Mucosa of rectum (tissue), 2 donors: ENCODE measurements around the gene TTLL5.

Source experiments
- H3K27ac ChIP-seq, 2 donors: one replicate each; pipeline ENCODE4 v1.7.0; 2013; ENCODE audit warnings: inconsistent platforms in 2 of 2, low read depth in 2 of 2, low read length in 2 of 2
- H3K27me3 ChIP-seq, 2 donors: one replicate each; pipeline ENCODE4 v1.7.0; 2013; ENCODE audit warnings: low read length in 2 of 2; ENCODE audit not compliant: control insufficient read depth in 2 of 2, insufficient read depth in 2 of 2
- H3K36me3 ChIP-seq, 2 donors: one replicate each; pipeline ENCODE4 v1.7.0; 2013; ENCODE audit warnings: low read length in 2 of 2; ENCODE audit not compliant: control insufficient read depth in 2 of 2, insufficient read depth in 2 of 2
- H3K4me1 ChIP-seq, 2 donors: one replicate each; pipeline ENCODE4 v1.7.0; 2013; ENCODE audit warnings: low read length in 2 of 2, mild to moderate bottlenecking in 1 of 2; ENCODE audit not compliant: control insufficient read depth in 2 of 2, insufficient read depth in 2 of 2
- H3K4me3 ChIP-seq, 2 donors: one replicate each; pipeline ENCODE4 v1.7.0; 2013; ENCODE audit warnings: low read length in 2 of 2
- H3K9ac ChIP-seq, 2 donors: one replicate each; pipeline ENCODE4 v1.7.0; 2013; ENCODE audit warnings: low read length in 2 of 2, low read depth in 1 of 2, mild to moderate bottlenecking in 1 of 2
- H3K9me3 ChIP-seq, 2 donors: one replicate each; pipeline ENCODE4 v1.7.0; 2013; ENCODE audit warnings: low read length in 2 of 2; ENCODE audit not compliant: control insufficient read depth in 2 of 2
- donor health status: healthy.
- donor health status: Normal muscosa, but diverticular disease.

The TTLL5 gene

DNA sequence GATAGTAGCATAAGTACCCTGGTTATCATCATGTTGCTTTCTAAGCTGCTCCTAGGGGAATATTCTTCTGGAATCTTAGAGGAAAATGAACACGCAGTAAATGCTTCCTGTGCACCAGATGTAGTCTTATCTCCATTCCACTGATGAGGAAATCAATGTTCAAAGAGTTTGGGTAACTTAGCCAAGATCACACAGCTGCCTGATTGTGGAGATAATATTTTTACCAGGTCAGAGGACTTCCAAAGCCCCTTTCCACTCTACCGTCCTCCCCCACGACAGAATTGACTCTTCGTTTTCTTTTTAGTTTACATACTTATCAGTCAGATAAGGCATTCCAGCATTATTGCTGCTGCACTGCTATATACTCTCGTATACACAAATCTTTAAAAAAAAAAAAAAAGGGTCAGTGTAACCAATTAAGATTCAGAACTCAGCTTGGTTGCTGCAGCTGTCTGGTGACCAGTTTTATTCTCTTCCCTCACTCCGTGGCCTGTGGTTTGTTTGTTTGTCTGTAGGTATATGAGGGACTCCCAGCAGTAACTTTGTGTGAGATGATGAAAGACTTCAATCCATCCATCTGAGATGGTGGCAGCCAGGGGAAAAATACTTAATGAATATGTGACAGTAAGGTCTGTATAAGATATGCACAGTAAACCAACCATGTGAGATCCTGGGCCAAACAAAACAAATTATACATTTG is 210.3 kb downstream of the TTLL5 start:
- H3K4me3 ChIP-seq, result no peak overlapping the region
- H3K4me1 ChIP-seq, result peaks cover 4 to 16% of the 10 kb centered on the region in 2 donors
- H3K27ac ChIP-seq, result no peak overlapping the region
- H3K9me3 ChIP-seq, result no peaks in the 10 kb centered on the region
- no peaks in the 10 kb centered on the region for H3K36me3 ChIP-seq
- H3K27me3 ChIP-seq, result no peaks in the 10 kb centered on the region
- H3K9ac ChIP-seq, result no peak overlapping the region

DNA sequence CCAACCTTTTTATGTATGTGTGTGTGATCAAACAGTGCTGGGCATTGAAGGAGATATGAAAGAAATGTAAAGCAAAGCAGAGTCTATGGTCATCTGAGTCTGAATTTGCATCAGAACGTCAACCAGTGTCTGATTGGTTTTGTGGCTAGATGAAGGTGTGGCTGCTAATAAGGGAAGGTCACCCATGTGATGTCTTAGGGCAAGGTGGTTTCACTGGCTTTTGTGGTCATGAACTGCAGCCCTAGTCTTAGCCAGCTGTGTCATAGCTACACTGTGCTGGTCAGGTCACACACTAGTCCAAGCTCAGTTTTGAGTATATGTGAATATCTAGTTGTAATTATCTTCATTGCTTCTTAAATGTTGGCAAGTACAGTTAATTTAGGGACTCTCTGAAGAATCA is 214.9 kb downstream of the TTLL5 start:
- Histone ChIP-seq H3K36me3 (no peaks in the 10 kb centered on the region), H3K9ac (no peak overlapping the region), H3K4me1 (peaks cover 4 to 7% of the 10 kb centered on the region in 2 donors), H3K27me3 (no peaks in the 10 kb centered on the region), H3K9me3 (no peaks in the 10 kb centered on the region), H3K27ac (no peak overlapping the region), H3K4me3 (no peak overlapping the region)

DNA sequence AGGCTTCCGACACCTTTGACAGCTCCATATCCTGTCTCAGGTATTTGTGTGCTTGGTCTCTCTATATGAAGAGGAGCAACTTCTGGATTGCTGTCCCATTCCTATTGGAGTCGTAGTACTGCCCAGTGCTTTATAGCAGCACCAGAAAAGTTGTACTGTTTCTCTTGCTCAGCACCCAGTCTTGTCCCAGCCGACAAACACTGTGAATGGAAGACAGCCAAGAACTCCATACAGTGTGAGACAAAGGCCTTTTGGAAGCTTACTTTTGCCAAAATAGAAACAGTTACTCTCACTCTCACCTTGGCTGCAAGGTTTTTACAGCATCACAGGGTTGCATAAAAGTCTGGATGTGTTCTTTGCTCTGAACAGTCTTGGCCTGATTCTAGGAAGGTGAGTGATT is 215.5 kb downstream of the TTLL5 start:
- Histone ChIP-seq H3K9me3 (no peaks in the 10 kb centered on the region), H3K9ac (no peak overlapping the region), H3K27ac (no peak overlapping the region), H3K36me3 (no peaks in the 10 kb centered on the region), H3K4me3 (no peak overlapping the region), H3K27me3 (no peaks in the 10 kb centered on the region), H3K4me1 (peaks cover 2 to 7% of the 10 kb centered on the region in 2 donors)

DNA sequence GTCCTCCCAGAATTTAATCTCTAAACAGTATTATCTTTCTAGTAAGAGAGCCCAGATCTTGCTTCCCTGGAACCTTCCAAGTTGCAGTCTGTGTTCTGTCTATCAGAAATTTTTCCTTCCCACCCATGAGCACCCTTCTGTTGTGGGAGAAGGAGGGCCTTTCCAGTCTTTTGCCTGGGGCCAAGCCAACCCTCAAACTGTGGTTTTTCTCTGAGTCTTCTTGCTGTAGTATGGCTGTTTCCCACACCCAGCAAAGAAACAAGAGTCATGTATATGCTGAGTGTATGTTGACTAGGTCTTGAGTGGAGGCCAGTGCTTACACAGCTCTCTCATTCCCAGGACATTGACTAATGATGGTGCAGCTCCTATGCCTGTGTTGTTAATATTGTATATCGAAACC is 216.2 kb downstream of the TTLL5 start:
- H3K36me3 ChIP-seq, result no peaks in the 10 kb centered on the region
- no peak overlapping the region for H3K4me3 ChIP-seq
- no peak overlapping the region for H3K27ac ChIP-seq
- H3K27me3 ChIP-seq, result no peaks in the 10 kb centered on the region
- no peak overlapping the region for H3K9ac ChIP-seq
- peaks cover 0 to 4% of the 10 kb centered on the region in 2 donors for H3K4me1 ChIP-seq
- H3K9me3 ChIP-seq, result no peaks in the 10 kb centered on the region

DNA sequence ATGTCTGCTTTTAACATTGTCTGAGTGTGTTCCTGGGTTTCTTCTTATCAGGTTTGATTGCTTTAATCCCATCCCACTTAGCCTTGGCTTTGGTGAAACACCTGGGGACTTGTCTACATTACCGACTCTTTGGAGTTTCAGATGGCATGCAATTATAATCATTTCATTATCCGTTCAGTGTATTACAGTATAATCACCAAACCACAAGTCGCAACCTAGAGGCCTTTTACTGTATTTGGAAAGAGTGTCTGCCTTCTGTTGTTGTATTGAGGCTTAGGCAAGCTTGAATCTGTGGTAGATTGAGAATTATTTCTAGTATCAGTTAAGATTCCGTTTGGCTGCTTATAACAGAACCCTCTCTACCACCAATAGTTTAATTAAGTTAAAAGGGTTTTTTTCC is 216.8 kb downstream of the TTLL5 start:
- Histone ChIP-seq H3K27me3 (no peaks in the 10 kb centered on the region), H3K4me1 (peaks cover 0 to 3% of the 10 kb centered on the region in 2 donors), H3K4me3 (no peak overlapping the region), H3K9me3 (no peaks in the 10 kb centered on the region), H3K36me3 (peaks cover 0 to 4% of the 10 kb centered on the region in 2 donors), H3K27ac (no peak overlapping the region), H3K9ac (no peak overlapping the region)

- H3K4me3 ChIP-seq, result no peak overlapping the region
- peaks cover 0 to 3% of the 10 kb centered on the region in 2 donors for H3K4me1 ChIP-seq
- peaks cover 0 to 4% of the 10 kb centered on the region in 2 donors for H3K36me3 ChIP-seq
- no peaks in the 10 kb centered on the region for H3K9me3 ChIP-seq
- no peak overlapping the region for H3K9ac ChIP-seq
- H3K27ac ChIP-seq, result no peak overlapping the region
- no peaks in the 10 kb centered on the region for H3K27me3 ChIP-seq
Measured at GRCh38 chr14:75879031-75879430, 218.0 kb downstream of the TTLL5 start.

- Histone ChIP-seq H3K27ac (no peak overlapping the region), H3K4me3 (no peak overlapping the region), H3K27me3 (no peaks in the 10 kb centered on the region), H3K4me1 (peaks cover 0 to 3% of the 10 kb centered on the region in 2 donors), H3K36me3 (peaks cover 0 to 4% of the 10 kb centered on the region in 2 donors), H3K9ac (no peak overlapping the region), H3K9me3 (no peaks in the 10 kb centered on the region)
Measured at GRCh38 chr14:75880512-75880911, 219.5 kb downstream of the TTLL5 start.

DNA sequence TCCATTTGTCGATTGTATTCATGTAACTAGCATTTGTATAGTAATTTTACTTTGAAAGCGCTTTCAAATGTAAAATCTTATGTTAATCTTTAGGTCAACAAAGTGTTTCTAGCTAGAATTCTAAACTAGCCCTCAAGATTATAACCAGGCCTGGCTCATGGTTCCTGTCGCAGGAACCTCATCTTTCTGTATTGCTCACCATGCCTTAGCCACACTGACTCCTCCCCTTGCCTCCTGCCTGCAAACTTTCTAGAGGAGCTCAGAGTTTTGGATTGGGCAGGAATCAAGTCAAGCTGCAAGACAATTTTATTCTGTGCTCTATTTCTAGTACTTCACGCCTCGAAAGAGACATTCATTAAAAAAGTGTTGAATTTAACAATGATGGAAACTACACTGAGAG is 220.9 kb downstream of the TTLL5 start:
- no peaks in the 10 kb centered on the region for H3K4me1 ChIP-seq
- H3K9ac ChIP-seq, result no peak overlapping the region
- H3K27me3 ChIP-seq, result no peaks in the 10 kb centered on the region
- no peaks in the 10 kb centered on the region for H3K9me3 ChIP-seq
- no peak overlapping the region for H3K27ac ChIP-seq
- H3K4me3 ChIP-seq, result no peak overlapping the region
- peaks cover 0 to 4% of the 10 kb centered on the region in 2 donors for H3K36me3 ChIP-seq

GRCh38 chr14:75884198-75884611 is 223.2 kb downstream of the TTLL5 start:
- H3K9ac ChIP-seq, result no peak overlapping the region
- no peaks in the 10 kb centered on the region for H3K9me3 ChIP-seq
- H3K36me3 ChIP-seq, result peaks cover 0 to 4% of the 10 kb centered on the region in 2 donors
- H3K4me1 ChIP-seq, result no peaks in the 10 kb centered on the region
- H3K27ac ChIP-seq, result no peak overlapping the region
- no peaks in the 10 kb centered on the region for H3K27me3 ChIP-seq
- H3K4me3 ChIP-seq, result no peak overlapping the region

DNA sequence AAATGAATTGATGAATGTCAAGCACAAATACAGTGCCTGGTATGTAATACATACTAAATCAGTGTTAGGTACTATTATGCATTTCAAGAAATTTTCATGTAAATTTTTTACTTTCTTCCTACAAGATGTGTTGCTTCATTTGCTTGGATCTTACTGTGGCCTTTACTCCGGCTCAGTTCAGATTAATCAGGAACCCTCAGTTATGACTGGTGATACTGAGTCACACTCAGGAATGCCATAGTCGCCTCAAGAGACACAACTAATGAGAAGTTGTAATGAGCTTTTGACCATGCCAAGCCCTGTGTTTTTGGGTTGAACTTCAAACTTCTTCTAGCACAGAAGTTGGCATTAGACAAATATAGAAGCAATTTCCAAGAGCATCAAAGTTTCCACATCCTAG is 224.8 kb downstream of the TTLL5 start:
- Histone ChIP-seq H3K9me3 (no peaks in the 10 kb centered on the region), H3K9ac (no peak overlapping the region), H3K4me3 (no peak overlapping the region), H3K27ac (no peak overlapping the region), H3K36me3 (peaks cover 0 to 4% of the 10 kb centered on the region in 2 donors), H3K27me3 (no peaks in the 10 kb centered on the region), H3K4me1 (no peaks in the 10 kb centered on the region)
